ENCODE data around the gene ZNF92.
"Not testable (repeated sequence)": the region's sequence is repeated elsewhere in the genome, so short reads cannot be mapped to it uniquely, and the experiment has no call there.

The ZNF92 gene

GRCh38 chr7:65373608-65374351, at the start of gene ZNF92:
ZNF92 (plus strand) TSS chr7:65373855; CDS start chr7:65373998, 143 bp downstream.
- H3K9me3 Mint-ChIP-seq = no peaks in the 10 kb centered on the region
- H3K27ac Mint-ChIP-seq = peak within 1 kb of the TSS; percentile 98
- ATAC-seq (peak; percentile 98), DNase-seq (ENCODE audit: low spot score in 2 of 2) (peak; percentile 87 to 98)
- H3K4me1 Mint-ChIP-seq = peaks cover 28% of the 10 kb centered on the region
- peaks cover 33% of the 10 kb centered on the region for H3K36me3 Mint-ChIP-seq
- peak within 1 kb of the TSS; percentile 99 for H3K4me3 Mint-ChIP-seq

- Mint-ChIP-seq H3K4me1 (no peaks in the 10 kb centered on the region), H3K36me3 (no peaks in the 10 kb centered on the region), H3K27ac (no peak overlapping the region), H3K4me3 (no peak overlapping the region), H3K9me3 (no peaks in the 10 kb centered on the region)
- DNase-seq (ENCODE audit: low spot score in 2 of 2) (no peak), ATAC-seq (peak; percentile 72)
These were observed 47.7 kb upstream of the ZNF92 start for GRCh38 chr7:65325793-65326432.

GRCh38 chr7:65338346-65338745, 35.3 kb upstream of the ZNF92 start:
- no peaks in the 10 kb centered on the region for H3K9me3 Mint-ChIP-seq
- ATAC-seq (no peak), DNase-seq (ENCODE audit: low spot score in 2 of 2) (no peak)
- no peak overlapping the region for H3K27ac Mint-ChIP-seq
- no peaks in the 10 kb centered on the region for H3K36me3 Mint-ChIP-seq
- no peaks in the 10 kb centered on the region for H3K4me1 Mint-ChIP-seq
- no peak overlapping the region for H3K4me3 Mint-ChIP-seq

GRCh38 chr7:65339257-65339656, 34.4 kb upstream of the ZNF92 start:
- Mint-ChIP-seq H3K27ac (no peak overlapping the region), H3K4me3 (no peak overlapping the region), H3K36me3 (no peaks in the 10 kb centered on the region), H3K4me1 (no peaks in the 10 kb centered on the region), H3K9me3 (no peaks in the 10 kb centered on the region)
- DNase-seq (ENCODE audit: low spot score in 2 of 2) (no peak), ATAC-seq (no peak)

DNA sequence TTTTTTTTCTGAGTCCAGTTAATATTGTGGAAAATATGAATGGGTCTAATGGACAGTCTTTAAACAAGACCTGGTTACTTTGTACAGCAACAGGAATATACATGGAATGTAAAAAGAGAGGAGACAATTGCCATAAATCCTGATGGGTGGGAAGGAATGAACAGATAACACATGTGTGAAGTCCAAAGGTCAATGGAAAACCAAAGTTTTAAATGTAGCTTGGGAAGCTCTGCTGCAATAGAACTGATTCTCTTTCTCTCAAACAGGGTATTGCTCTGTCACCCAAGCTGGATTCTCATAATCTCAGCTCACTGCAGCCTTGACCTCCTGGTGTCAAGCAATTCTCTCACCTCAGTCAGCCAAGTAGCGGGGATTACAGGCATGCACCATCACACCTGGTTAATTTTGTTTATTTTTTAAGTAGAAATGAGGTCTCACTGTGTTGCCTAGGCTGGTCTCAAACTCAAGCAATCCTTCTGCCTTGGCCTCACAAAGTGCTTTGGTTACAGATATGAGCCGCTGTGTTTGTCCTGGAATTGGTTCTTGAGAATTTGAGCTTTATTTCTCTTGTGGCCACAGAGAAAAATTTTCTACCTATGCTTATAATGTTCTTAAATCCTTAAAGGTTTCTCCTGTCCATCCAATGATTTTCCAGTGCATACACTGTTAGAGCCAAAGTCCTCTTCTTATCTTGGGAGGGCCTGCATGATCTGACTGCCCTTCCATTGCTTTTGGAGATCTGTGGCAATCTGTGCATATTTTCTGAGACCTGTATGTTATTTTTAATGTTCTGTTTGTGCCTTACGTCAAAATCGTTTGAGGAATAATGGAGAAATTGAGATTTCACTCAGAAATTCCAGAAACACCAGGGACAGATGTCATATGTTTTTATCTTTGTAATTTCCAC, 30.7 kb upstream of the ZNF92 start:
- Mint-ChIP-seq H3K4me3 (no peak overlapping the region), H3K36me3 (no peaks in the 10 kb centered on the region), H3K9me3 (no peaks in the 10 kb centered on the region), H3K4me1 (no peaks in the 10 kb centered on the region), H3K27ac (no peak overlapping the region)
- no peak for DNase-seq (ENCODE audit: low spot score in 2 of 2)
- no peak for ATAC-seq

DNA sequence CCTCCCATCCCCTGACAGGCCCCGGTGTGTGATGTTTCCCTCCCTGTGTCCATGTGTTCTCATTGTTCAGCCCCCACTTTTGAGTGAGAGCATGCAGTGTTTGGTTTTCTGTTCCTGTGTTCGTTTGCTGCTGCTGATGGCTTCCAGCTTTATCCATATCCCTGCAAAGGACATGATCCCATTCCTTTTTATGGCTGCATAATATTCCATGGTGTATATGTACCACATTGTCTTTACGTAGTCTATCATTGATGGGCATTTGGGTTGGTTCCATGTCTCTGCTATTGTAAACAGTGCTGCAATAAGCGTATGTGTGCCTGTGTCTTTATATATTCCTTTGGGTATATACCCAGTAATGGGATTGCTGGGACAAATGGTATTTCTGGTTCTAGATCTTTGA, 29.1 kb upstream of the ZNF92 start:
- not testable (repeated sequence) for DNase-seq (ENCODE audit: low spot score in 2 of 2)

GRCh38 chr7:65354263-65354662, 19.4 kb upstream of the ZNF92 start:
- DNase-seq (ENCODE audit: low spot score in 2 of 2) (no peak), ATAC-seq (no peak)
- Mint-ChIP-seq H3K9me3 (no peaks in the 10 kb centered on the region), H3K4me3 (no peak overlapping the region), H3K27ac (no peak overlapping the region), H3K4me1 (no peaks in the 10 kb centered on the region), H3K36me3 (no peaks in the 10 kb centered on the region)

More for the DNA sequence above, 29.1 kb upstream of the ZNF92 start:
- not testable (repeated sequence) for H3K4me3 Mint-ChIP-seq, H3K9me3 Mint-ChIP-seq, H3K36me3 Mint-ChIP-seq, H3K27ac Mint-ChIP-seq, ATAC-seq, H3K4me1 Mint-ChIP-seq

- DNase-seq (ENCODE audit: low spot score in 2 of 2) = no peak
- no peak for ATAC-seq
- peaks cover 5% of the 10 kb centered on the region for H3K36me3 Mint-ChIP-seq
- H3K4me1 Mint-ChIP-seq = peaks cover 3% of the 10 kb centered on the region
- H3K27ac Mint-ChIP-seq = no peak overlapping the region
- no peak overlapping the region for H3K4me3 Mint-ChIP-seq
- no peaks in the 10 kb centered on the region for H3K9me3 Mint-ChIP-seq
These were observed 3.8 kb upstream of the ZNF92 start for GRCh38 chr7:65369843-65370242.

- no peak overlapping the region for H3K4me3 Mint-ChIP-seq
- DNase-seq (ENCODE audit: low spot score in 2 of 2) = no peak
These were observed 2.2 kb upstream of the ZNF92 start for GRCh38 chr7:65371468-65371867.

DNA sequence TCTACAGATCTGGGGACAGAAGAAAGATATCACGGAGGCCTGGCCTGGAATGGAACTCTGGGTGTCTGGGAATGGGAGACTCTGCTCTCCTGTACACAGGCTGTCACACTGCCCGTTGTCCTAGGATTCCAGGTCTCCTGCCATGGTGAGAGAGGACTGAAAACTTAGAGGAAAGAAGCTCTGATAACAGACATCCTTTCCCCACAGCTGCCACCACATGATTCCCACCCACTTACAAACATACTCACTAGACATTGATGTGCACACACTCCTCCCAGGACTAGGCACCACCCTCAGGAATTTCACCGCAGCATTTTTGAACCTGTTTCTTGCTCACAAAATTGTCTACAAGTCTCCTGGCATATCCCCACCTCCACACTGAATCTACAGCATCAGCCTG, 5.7 kb downstream of the ZNF92 start:
- H3K27ac Mint-ChIP-seq = peak overlapping the region; percentile 12
- no peak for ATAC-seq
- H3K4me1 Mint-ChIP-seq = peaks cover 76% of the 10 kb centered on the region
- H3K9me3 Mint-ChIP-seq = no peaks in the 10 kb centered on the region
- H3K36me3 Mint-ChIP-seq = peaks cover 54% of the 10 kb centered on the region
- DNase-seq (ENCODE audit: low spot score in 2 of 2) = no peak
- no peak overlapping the region for H3K4me3 Mint-ChIP-seq

More at GRCh38 chr7:65371468-65371867, 2.2 kb upstream of the ZNF92 start:
- Mint-ChIP-seq H3K4me1 (peaks cover 10% of the 10 kb centered on the region), H3K9me3 (no peaks in the 10 kb centered on the region), H3K27ac (no peak overlapping the region), H3K36me3 (peaks cover 10% of the 10 kb centered on the region)
- ATAC-seq = no peak

GRCh38 chr7:65381742-65382141, 8.1 kb downstream of the ZNF92 start:
- Mint-ChIP-seq H3K9me3 (no peaks in the 10 kb centered on the region), H3K27ac (peak overlapping the region; percentile 32), H3K36me3 (peaks cover 50% of the 10 kb centered on the region), H3K4me1 (peaks cover 80% of the 10 kb centered on the region), H3K4me3 (no peak overlapping the region)
- no peak for ATAC-seq
- no peak for DNase-seq (ENCODE audit: low spot score in 2 of 2)

- Mint-ChIP-seq H3K4me3 (no peak overlapping the region), H3K36me3 (peaks cover 50% of the 10 kb centered on the region), H3K27ac (no peak overlapping the region), H3K4me1 (peaks cover 75% of the 10 kb centered on the region), H3K9me3 (no peaks in the 10 kb centered on the region)
- ATAC-seq (no peak), DNase-seq (ENCODE audit: low spot score in 2 of 2) (no peak)
These were observed 8.8 kb downstream of the ZNF92 start for GRCh38 chr7:65382452-65382851.

GRCh38 chr7:65387891-65388290, 14.2 kb downstream of the ZNF92 start:
- Mint-ChIP-seq H3K9me3 (no peaks in the 10 kb centered on the region), H3K4me1 (peaks cover 31% of the 10 kb centered on the region), H3K4me3 (no peak overlapping the region), H3K27ac (no peak overlapping the region), H3K36me3 (peaks cover 63% of the 10 kb centered on the region)
- no peak for DNase-seq (ENCODE audit: low spot score in 2 of 2)
- no peak for ATAC-seq

DNA sequence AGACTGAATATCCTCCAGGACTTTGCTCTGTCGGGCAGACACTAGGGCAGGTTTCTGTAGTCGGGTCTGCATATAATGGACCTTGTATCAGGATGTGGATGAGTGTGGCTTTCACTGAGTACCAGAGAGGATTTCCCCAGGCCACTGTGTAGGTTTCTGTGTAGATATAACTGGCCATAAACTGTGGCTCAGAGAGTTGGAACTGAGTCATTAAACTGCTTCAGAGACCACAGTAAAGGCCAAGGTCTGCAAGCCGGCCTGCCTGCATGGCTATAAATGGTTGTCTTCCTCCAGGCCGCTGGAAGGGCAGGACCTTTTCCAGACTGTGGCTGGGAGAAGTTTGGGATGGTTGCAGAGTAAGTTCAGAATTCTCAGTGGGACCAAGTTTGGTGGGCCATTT, 16.9 kb downstream of the ZNF92 start:
- peak; percentile 91 for ATAC-seq
- no peaks in the 10 kb centered on the region for H3K9me3 Mint-ChIP-seq
- H3K36me3 Mint-ChIP-seq = peaks cover 88% of the 10 kb centered on the region
- DNase-seq (ENCODE audit: low spot score in 2 of 2) = peak in 1 of 2 donors; percentile 48
- peak overlapping the region; percentile 38 for H3K27ac Mint-ChIP-seq
- peaks cover 21% of the 10 kb centered on the region for H3K4me1 Mint-ChIP-seq
- no peak overlapping the region for H3K4me3 Mint-ChIP-seq

- no peak overlapping the region for H3K4me3 Mint-ChIP-seq
These were observed 24.1 kb downstream of the ZNF92 start for GRCh38 chr7:65397730-65398142.

More at GRCh38 chr7:65397730-65398142, 24.1 kb downstream of the ZNF92 start:
- DNase-seq (ENCODE audit: low spot score in 2 of 2) (no peak), ATAC-seq (no peak)
- H3K27ac Mint-ChIP-seq = no peak overlapping the region
- peaks cover 7% of the 10 kb centered on the region for H3K9me3 Mint-ChIP-seq
- H3K4me1 Mint-ChIP-seq = peaks cover 9% of the 10 kb centered on the region
- peaks cover 71% of the 10 kb centered on the region for H3K36me3 Mint-ChIP-seq

All from stimulated activated effector memory CD8-positive, alpha-beta T cell treated with anti-CD3 and anti-CD28 coated beads, Interleukin-12 subunit alpha, Interleukin-12 subunit beta, amount 100 ng/mL, for 72 hours (primary cell).